HG02678 (cell line): ENCODE results near the gene IL3.

Experiments used
- ATAC-seq: cut with Tn5 transposase; IDR thresholded peaks from one replicate; pipeline ENCODE4 v1.9.1; 2021; ENCODE audit warnings: mild to moderate bottlenecking, moderate library complexity; ENCODE audit not compliant: unreplicated experiment

The IL3 gene

GRCh38 chr5:132060501-132061161 lies at the start of gene IL3:
Gene IL3, plus strand, starts transcription at chr5:132060655. Its CDS starts 52 bp downstream, at chr5:132060707.
- no peak for ATAC-seq

- ATAC-seq, result no peak
Measured at GRCh38 chr5:132010989-132011621, 49.4 kb upstream of the IL3 start.

- ATAC-seq, result no peak
Measured at GRCh38 chr5:132011622-132012343, 48.7 kb upstream of the IL3 start, which contains the start of gene ACSL6. Gene ACSL6, minus strand, starts transcription at chr5:132011658. Its CDS starts 105 bp downstream, at chr5:132011553.

- ATAC-seq, result no peak
Measured at GRCh38 chr5:132012371-132013005, 48.0 kb upstream of the IL3 start.

GRCh38 chr5:132013006-132013689 lies 47.3 kb upstream of the IL3 start:
- ATAC-seq, result no peak

GRCh38 chr5:132013711-132014110 lies 46.7 kb upstream of the IL3 start:
- no peak for ATAC-seq

- no peak for ATAC-seq
Measured at GRCh38 chr5:132016721-132017250, 43.7 kb upstream of the IL3 start.

GRCh38 chr5:132017316-132017715 lies 43.1 kb upstream of the IL3 start:
- ATAC-seq, result no peak

GRCh38 chr5:132017738-132018625 lies 42.5 kb upstream of the IL3 start:
- ATAC-seq, result no peak

GRCh38 chr5:132019337-132019736 lies 41.1 kb upstream of the IL3 start:
- no peak for ATAC-seq

- ATAC-seq, result peak; percentile 99
Measured at GRCh38 chr5:132019857-132020555, 40.4 kb upstream of the IL3 start.

- peak; percentile 9 for ATAC-seq
Measured at GRCh38 chr5:132020568-132021339, 39.7 kb upstream of the IL3 start.

- ATAC-seq, result no peak
Measured at GRCh38 chr5:132021654-132022053, 38.8 kb upstream of the IL3 start.

- ATAC-seq, result no peak
Measured at GRCh38 chr5:132022737-132023136, 37.7 kb upstream of the IL3 start.

- no peak for ATAC-seq
Measured at GRCh38 chr5:132023258-132024116, 37.0 kb upstream of the IL3 start.

GRCh38 chr5:132024117-132024435 lies 36.4 kb upstream of the IL3 start:
- no peak for ATAC-seq

GRCh38 chr5:132024789-132025402 lies 35.6 kb upstream of the IL3 start:
- ATAC-seq, result no peak
